Right lobe of liver (tissue), 4 donors: ENCODE measurements around the gene ICA1L.

Experiments
- CTCF ChIP-seq, 4 donors: fragments of 200-600 bp in 3 of 4; fragments of 450-650 bp in 1 of 4; IDR thresholded peaks; one replicate each; pipeline versions ENCODE4 v1.5.1 to v1.8.0; 2016 to 2022; ENCODE audit warnings: antibody characterized with exemption in 4 of 4, mild to moderate bottlenecking in 2 of 4
- POLR2A ChIP-seq: fragments of 450-650 bp; IDR thresholded peaks from one replicate; pipeline ENCODE4 v1.6.1; 2017; ENCODE audit warnings: antibody characterized with exemption, mild to moderate bottlenecking
- donor health status: DM: no; HTN: no; CAD: no.
- donor health status: DM: no; HTN: no; CAD: no.
- donor health status: DM: no; HTN: yes; CAD: no.

- TF ChIP-seq CTCF (IDR thresholded peaks at IDR 0.05) (no peak), POLR2A (no peak)
Measured at GRCh38 chr2:202754936-202755335, 116.6 kb downstream of the ICA1L start.
